B cell (primary cell): ENCODE data around the gene JAKMIP2.

Experiments
- CTCF ChIP-seq: fragments of 200-600 bp; IDR thresholded peaks from one replicate; pipeline ENCODE4 v1.8.0; 2022; ENCODE audit warnings: antibody characterized with exemption, mild to moderate bottlenecking
- EZH2 ChIP-seq: IDR thresholded peaks from 2 replicates; pipeline ENCODE4 v1.6.1; 2012; ENCODE audit warnings: borderline replicate concordance, low read depth, mild to moderate bottlenecking, moderate library complexity, low read length; ENCODE audit not compliant: insufficient read depth, poor library complexity, severe bottlenecking

GRCh38 chr5:147818290-147818689 lies 35.8 kb upstream of the JAKMIP2 start:
- TF ChIP-seq EZH2 (no peak), CTCF (no peak)
